Measurements from ENCODE around the gene KATNB1. TPM values are rescaled to one million over a fixed set of nuclear protein-coding genes. Genes with fewer than 3 reads are reported as not detected.

The KATNB1 gene
- total RNA-seq, 1 experiment from 2014 or later, result 60.4 TPM

DNA sequence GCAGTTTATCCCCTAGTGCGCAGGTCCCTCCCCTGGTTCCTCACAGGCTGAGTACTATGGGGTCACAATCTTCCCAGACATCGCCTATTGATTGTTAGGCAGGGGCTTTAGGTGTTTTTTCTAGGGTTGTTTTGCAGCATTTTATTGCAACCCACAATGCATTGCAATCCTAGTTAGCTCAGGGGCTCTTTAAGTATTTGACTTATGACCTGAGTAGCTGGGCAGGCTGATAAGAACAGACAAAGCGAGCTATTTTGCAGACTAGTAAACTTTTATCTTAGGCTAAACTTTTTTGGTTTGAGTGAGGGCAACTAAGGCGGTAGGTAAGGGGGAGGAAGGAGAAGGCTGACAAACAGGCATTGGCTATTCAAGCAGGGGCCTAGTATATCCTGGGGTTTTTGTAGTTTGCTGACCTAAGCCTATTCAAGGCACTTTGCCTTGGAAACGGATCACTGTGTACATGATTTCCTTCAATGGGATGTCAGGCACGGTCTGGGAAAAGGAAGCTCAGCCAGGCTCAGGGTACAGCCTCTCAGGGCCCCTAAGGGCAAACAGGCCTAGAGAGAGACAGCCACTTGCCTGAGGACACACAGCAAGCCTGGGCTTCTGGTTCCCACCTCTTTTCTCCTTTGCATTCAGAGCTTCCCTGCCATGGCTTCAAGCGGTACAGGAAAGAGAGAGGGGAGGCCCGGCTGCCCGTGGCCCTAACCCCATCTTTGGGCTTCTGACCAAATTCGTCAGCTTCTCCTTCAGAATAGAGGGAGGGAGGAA lies 34.6 kb upstream of the KATNB1 start:
- POLR2A ChIA-PET, result interaction anchor here (0.6 kb wide), 1 partner anchor 1034 kb away, joined by 5 read pairs; no protein-coding TSS in a partner anchor
- TF ChIP-seq, protein P1, sequence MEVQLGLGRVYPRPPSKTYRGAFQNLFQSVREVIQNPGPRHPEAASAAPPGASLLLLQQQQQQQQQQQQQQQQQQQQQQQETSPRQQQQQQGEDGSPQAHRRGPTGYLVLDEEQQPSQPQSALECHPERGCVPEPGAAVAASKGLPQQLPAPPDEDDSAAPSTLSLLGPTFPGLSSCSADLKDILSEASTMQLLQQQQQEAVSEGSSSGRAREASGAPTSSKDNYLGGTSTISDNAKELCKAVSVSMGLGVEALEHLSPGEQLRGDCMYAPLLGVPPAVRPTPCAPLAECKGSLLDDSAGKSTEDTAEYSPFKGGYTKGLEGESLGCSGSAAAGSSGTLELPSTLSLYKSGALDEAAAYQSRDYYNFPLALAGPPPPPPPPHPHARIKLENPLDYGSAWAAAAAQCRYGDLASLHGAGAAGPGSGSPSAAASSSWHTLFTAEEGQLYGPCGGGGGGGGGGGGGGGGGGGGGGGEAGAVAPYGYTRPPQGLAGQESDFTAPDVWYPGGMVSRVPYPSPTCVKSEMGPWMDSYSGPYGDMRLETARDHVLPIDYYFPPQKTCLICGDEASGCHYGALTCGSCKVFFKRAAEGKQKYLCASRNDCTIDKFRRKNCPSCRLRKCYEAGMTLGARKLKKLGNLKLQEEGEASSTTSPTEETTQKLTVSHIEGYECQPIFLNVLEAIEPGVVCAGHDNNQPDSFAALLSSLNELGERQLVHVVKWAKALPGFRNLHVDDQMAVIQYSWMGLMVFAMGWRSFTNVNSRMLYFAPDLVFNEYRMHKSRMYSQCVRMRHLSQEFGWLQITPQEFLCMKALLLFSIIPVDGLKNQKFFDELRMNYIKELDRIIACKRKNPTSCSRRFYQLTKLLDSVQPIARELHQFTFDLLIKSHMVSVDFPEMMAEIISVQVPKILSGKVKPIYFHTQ (CRISPR knock-in tag; IDR thresholded peaks at IDR 0.05), result no peak
- TF ChIP-seq GTF2I (CRISPR knock-in tag; conservative IDR thresholded peaks at IDR 0.05), result no peak
- TF ChIP-seq, protein P2, sequence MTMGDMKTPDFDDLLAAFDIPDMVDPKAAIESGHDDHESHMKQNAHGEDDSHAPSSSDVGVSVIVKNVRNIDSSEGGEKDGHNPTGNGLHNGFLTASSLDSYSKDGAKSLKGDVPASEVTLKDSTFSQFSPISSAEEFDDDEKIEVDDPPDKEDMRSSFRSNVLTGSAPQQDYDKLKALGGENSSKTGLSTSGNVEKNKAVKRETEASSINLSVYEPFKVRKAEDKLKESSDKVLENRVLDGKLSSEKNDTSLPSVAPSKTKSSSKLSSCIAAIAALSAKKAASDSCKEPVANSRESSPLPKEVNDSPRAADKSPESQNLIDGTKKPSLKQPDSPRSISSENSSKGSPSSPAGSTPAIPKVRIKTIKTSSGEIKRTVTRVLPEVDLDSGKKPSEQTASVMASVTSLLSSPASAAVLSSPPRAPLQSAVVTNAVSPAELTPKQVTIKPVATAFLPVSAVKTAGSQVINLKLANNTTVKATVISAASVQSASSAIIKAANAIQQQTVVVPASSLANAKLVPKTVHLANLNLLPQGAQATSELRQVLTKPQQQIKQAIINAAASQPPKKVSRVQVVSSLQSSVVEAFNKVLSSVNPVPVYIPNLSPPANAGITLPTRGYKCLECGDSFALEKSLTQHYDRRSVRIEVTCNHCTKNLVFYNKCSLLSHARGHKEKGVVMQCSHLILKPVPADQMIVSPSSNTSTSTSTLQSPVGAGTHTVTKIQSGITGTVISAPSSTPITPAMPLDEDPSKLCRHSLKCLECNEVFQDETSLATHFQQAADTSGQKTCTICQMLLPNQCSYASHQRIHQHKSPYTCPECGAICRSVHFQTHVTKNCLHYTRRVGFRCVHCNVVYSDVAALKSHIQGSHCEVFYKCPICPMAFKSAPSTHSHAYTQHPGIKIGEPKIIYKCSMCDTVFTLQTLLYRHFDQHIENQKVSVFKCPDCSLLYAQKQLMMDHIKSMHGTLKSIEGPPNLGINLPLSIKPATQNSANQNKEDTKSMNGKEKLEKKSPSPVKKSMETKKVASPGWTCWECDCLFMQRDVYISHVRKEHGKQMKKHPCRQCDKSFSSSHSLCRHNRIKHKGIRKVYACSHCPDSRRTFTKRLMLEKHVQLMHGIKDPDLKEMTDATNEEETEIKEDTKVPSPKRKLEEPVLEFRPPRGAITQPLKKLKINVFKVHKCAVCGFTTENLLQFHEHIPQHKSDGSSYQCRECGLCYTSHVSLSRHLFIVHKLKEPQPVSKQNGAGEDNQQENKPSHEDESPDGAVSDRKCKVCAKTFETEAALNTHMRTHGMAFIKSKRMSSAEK (CRISPR knock-in tag; IDR thresholded peaks at IDR 0.05; ENCODE audit: borderline replicate concordance), result no peak
- no peak for TF ChIP-seq SMAD3 (CRISPR knock-in tag; IDR thresholded peaks at IDR 0.05; ENCODE audit: borderline replicate concordance)
- TF ChIP-seq, protein P3, sequence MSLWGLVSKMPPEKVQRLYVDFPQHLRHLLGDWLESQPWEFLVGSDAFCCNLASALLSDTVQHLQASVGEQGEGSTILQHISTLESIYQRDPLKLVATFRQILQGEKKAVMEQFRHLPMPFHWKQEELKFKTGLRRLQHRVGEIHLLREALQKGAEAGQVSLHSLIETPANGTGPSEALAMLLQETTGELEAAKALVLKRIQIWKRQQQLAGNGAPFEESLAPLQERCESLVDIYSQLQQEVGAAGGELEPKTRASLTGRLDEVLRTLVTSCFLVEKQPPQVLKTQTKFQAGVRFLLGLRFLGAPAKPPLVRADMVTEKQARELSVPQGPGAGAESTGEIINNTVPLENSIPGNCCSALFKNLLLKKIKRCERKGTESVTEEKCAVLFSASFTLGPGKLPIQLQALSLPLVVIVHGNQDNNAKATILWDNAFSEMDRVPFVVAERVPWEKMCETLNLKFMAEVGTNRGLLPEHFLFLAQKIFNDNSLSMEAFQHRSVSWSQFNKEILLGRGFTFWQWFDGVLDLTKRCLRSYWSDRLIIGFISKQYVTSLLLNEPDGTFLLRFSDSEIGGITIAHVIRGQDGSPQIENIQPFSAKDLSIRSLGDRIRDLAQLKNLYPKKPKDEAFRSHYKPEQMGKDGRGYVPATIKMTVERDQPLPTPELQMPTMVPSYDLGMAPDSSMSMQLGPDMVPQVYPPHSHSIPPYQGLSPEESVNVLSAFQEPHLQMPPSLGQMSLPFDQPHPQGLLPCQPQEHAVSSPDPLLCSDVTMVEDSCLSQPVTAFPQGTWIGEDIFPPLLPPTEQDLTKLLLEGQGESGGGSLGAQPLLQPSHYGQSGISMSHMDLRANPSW (CRISPR knock-in tag; conservative IDR thresholded peaks at IDR 0.05; ENCODE audit: low read depth), result no peak
- no peak for TF ChIP-seq ZNF138 (CRISPR knock-in tag; conservative IDR thresholded peaks at IDR 0.05)
- no peak for TF ChIP-seq ZNF671 (CRISPR knock-in tag; IDR thresholded peaks at IDR 0.05)
- TF ChIP-seq RORB (CRISPR knock-in tag; IDR thresholded peaks at IDR 0.05), result no peak
- TF ChIP-seq KAT7 (CRISPR knock-in tag; IDR thresholded peaks at IDR 0.05; ENCODE audit: borderline replicate concordance), result no peak
- TF ChIP-seq ZNF416 (CRISPR knock-in tag; IDR thresholded peaks at IDR 0.05), result no peak
- TF ChIP-seq, protein P4, sequence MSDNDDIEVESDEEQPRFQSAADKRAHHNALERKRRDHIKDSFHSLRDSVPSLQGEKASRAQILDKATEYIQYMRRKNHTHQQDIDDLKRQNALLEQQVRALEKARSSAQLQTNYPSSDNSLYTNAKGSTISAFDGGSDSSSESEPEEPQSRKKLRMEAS (CRISPR knock-in tag; IDR thresholded peaks at IDR 0.05), result no peak
- no peak for TF ChIP-seq NFE2L1 (CRISPR knock-in tag; IDR thresholded peaks at IDR 0.05)
- TF ChIP-seq ZNF263 (CRISPR knock-in tag; IDR thresholded peaks at IDR 0.05; ENCODE audit: low read depth), result no peak
- TF ChIP-seq HMGA2 (CRISPR knock-in tag; IDR thresholded peaks at IDR 0.05), result no peak
- TF ChIP-seq, protein P5, sequence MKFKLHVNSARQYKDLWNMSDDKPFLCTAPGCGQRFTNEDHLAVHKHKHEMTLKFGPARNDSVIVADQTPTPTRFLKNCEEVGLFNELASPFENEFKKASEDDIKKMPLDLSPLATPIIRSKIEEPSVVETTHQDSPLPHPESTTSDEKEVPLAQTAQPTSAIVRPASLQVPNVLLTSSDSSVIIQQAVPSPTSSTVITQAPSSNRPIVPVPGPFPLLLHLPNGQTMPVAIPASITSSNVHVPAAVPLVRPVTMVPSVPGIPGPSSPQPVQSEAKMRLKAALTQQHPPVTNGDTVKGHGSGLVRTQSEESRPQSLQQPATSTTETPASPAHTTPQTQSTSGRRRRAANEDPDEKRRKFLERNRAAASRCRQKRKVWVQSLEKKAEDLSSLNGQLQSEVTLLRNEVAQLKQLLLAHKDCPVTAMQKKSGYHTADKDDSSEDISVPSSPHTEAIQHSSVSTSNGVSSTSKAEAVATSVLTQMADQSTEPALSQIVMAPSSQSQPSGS (CRISPR knock-in tag; IDR thresholded peaks at IDR 0.05; ENCODE audit: borderline replicate concordance, low read depth), result no peak
- TF ChIP-seq, protein P6, sequence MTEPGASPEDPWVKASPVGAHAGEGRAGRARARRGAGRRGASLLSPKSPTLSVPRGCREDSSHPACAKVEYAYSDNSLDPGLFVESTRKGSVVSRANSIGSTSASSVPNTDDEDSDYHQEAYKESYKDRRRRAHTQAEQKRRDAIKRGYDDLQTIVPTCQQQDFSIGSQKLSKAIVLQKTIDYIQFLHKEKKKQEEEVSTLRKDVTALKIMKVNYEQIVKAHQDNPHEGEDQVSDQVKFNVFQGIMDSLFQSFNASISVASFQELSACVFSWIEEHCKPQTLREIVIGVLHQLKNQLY (CRISPR knock-in tag; IDR thresholded peaks at IDR 0.05), result no peak
- no peak for TF ChIP-seq ZBTB21 (CRISPR knock-in tag; IDR thresholded peaks at IDR 0.05; ENCODE audit: borderline replicate concordance)
- TF ChIP-seq ATF1 (CRISPR knock-in tag; IDR thresholded peaks at IDR 0.05), result no peak
- ATAC-seq, result no peak
- Mint-ChIP-seq H3K27ac (no peak overlapping the region), H3K9me3 (no peaks in the 10 kb centered on the region), H3K27me3 (ENCODE audit: low read depth) (no peaks in the 10 kb centered on the region; the same call in 1 of the 2 replicates), H3K36me3 (no peaks in the 10 kb centered on the region), H3K4me3 (no peak overlapping the region), H3K4me1 (peaks cover 5% of the 10 kb centered on the region; the same call in 1 of the 2 replicates)
- CTCF ChIA-PET, result interaction anchor here (0.9 kb wide), 1 partner anchor 33 kb away, joined by 3 read pairs; no protein-coding TSS in a partner anchor
- DNase-seq (ENCODE audit: low spot score), result no peak
